Colonic mucosa (tissue), 4 donors: ENCODE results near the gene CDH4. TPM values are rescaled to one million over a fixed set of nuclear protein-coding genes. Genes with fewer than 3 reads are reported as not detected.

Experiments used
- DNase-seq: peaks from one replicate; pipeline ENCODE4 v3.0.0-alpha.2; 2020
- H3K27ac ChIP-seq: fragments of 200-600 bp; one replicate; pipeline ENCODE4 v1.8.0; 2021
- H3K27me3 ChIP-seq: fragments of 200-600 bp; one replicate; pipeline ENCODE4 v1.8.0; 2021
- H3K36me3 ChIP-seq: fragments of 200-600 bp; one replicate; pipeline ENCODE4 v1.8.0; 2021
- H3K4me1 ChIP-seq: fragments of 200-600 bp; one replicate; pipeline ENCODE4 v1.8.0; 2021; ENCODE audit warnings: mild to moderate bottlenecking
- H3K4me3 ChIP-seq: fragments of 200-600 bp; one replicate; pipeline ENCODE4 v1.8.0; 2021
- H3K9ac ChIP-seq, 2 donors: one replicate each; pipeline ENCODE4 v1.7.0; 2013; ENCODE audit warnings: control low read depth in 2 of 2, low read depth in 2 of 2, low read length in 2 of 2
- H3K9me3 ChIP-seq: fragments of 200-600 bp; one replicate; pipeline ENCODE4 v1.8.0; 2021
- intact Hi-C: fragments of 100-400 bp; cut with DNase I; formaldehyde crosslinking; loops from one replicate; pipeline ENCODE4 v1.14.1; 2022
- total RNA-seq, 2 donors: library from RNA; stranded (reverse); fragmentation: NEBNext Ultra II Directional in 1 of 2; extraction: Animal tissue kit (Norgen Biotek cat#: 25700) in 1 of 2; gene quantifications; one replicate each; pipeline ENCODE4 v1.2.1, GENCODE V29; 2021
- TF ChIP-seq, protein P1 (sequence below): fragments of 200-600 bp; IDR thresholded peaks from one replicate; pipeline ENCODE4 v1.8.0; 2022; ENCODE audit warnings: antibody characterized with exemption, mild to moderate bottlenecking
- donor health status: healthy.
- donor health status: DM: no; HTN: no; CAD: no.
- donor health status: DM: no; HTN: no; CAD: no.

Gene CDH4
- total RNA-seq, 2 donors from 2014 or later, result 0.08 TPM; not detected in 1

DNA sequence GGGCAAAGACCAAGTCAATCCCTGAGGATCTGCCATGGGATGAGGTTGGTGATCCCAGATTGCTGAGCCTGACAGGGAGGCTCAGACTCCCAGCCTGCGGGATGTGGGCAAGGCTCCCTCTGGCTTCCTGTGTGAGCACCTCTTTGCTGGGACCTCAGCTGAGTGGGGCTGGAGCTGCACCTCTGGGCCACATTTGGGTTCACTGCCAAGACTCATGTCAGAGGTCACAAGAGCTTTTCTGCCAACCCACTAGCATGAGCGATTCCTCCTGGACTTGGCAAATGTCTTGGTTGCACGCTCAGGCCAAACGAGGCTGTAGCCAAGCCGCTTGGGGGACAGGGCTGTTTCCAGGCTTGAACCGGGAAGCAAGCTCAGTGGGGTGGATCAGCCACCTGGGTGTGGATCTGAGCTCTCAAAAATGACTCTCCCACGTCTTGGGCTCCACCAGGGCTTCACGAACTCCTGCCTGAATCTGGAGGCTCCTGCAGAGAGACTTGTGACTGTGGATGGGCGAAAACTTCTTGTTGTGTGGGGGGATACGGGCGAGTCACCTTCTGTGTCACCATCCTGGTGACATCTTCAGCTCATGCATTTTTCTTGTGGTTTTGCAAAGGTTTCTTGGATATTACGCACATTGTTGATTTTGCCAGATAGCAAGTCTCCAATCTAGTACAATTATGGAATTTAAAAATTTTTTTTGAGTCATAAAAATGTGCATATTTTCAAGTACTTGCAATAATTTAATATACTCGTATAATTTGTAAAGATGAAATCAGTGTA is 359.5 kb downstream of the CDH4 start:
- H3K27me3 ChIP-seq, result no peaks in the 10 kb centered on the region
- no peak overlapping the region for H3K4me3 ChIP-seq
- TF ChIP-seq, protein P1, sequence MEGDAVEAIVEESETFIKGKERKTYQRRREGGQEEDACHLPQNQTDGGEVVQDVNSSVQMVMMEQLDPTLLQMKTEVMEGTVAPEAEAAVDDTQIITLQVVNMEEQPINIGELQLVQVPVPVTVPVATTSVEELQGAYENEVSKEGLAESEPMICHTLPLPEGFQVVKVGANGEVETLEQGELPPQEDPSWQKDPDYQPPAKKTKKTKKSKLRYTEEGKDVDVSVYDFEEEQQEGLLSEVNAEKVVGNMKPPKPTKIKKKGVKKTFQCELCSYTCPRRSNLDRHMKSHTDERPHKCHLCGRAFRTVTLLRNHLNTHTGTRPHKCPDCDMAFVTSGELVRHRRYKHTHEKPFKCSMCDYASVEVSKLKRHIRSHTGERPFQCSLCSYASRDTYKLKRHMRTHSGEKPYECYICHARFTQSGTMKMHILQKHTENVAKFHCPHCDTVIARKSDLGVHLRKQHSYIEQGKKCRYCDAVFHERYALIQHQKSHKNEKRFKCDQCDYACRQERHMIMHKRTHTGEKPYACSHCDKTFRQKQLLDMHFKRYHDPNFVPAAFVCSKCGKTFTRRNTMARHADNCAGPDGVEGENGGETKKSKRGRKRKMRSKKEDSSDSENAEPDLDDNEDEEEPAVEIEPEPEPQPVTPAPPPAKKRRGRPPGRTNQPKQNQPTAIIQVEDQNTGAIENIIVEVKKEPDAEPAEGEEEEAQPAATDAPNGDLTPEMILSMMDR, result no peak
- H3K9ac ChIP-seq, result no peak overlapping the region
- H3K36me3 ChIP-seq, result no peaks in the 10 kb centered on the region
- DNase-seq, result no peak
- H3K9me3 ChIP-seq, result no peaks in the 10 kb centered on the region
- H3K27ac ChIP-seq, result no peak overlapping the region
- H3K4me1 ChIP-seq, result no peaks in the 10 kb centered on the region
- intact Hi-C loops, result no loop called here

DNA sequence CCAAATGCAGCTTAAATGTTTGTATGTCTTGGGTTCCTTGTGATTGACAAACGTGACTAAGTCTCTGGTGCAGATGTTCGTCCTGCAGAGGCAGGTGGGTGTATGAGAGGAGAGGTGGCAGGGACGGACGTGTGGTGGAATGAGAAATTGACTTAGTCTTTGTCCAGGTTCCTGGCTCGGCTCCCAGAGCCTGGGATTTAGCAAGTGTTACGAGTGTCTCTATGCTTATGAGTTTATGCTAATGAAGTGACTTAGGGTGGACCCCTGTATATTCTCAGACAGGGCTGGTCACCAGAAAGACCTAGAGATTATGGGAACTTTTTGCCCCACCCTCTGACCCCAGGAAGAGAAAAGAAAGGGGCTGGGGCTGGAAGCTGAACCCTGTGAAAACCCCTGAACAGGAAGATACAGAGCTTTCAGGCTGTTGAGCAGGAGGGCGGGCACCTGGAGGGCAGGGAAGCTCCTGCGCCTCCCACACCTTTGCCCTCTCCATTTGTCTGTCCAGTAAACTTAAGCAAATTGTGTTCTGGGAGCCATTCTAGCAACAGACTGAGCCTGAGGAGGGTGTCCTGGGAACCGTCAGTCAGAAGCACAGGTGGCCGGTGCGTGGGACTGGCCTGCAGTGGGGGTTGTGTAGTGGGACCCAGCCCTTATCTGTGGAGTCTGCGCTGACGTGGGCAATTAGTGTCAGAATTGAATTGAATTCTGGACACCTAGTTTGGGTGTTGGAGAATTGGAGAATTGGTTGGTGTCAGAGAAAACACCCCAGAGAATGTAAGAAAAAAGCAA is 362.1 kb downstream of the CDH4 start:
- no peaks in the 10 kb centered on the region for H3K36me3 ChIP-seq
- no peak overlapping the region for H3K9ac ChIP-seq
- H3K27me3 ChIP-seq, result no peaks in the 10 kb centered on the region
- H3K27ac ChIP-seq, result no peak overlapping the region
- DNase-seq, result no peak
- H3K4me3 ChIP-seq, result no peak overlapping the region
- H3K4me1 ChIP-seq, result no peaks in the 10 kb centered on the region
- TF ChIP-seq, protein P1, result no peak
- H3K9me3 ChIP-seq, result no peaks in the 10 kb centered on the region
- intact Hi-C loops, result no loop called here

GRCh38 chr20:61614706-61615100 is 362.6 kb downstream of the CDH4 start:
- intact Hi-C loops, result no loop called here
- no peaks in the 10 kb centered on the region for H3K4me1 ChIP-seq
- TF ChIP-seq, protein P1, result no peak
- no peaks in the 10 kb centered on the region for H3K27me3 ChIP-seq
- no peak overlapping the region for H3K9ac ChIP-seq
- H3K27ac ChIP-seq, result no peak overlapping the region
- no peak overlapping the region for H3K4me3 ChIP-seq
- no peaks in the 10 kb centered on the region for H3K9me3 ChIP-seq
- DNase-seq, result no peak
- H3K36me3 ChIP-seq, result no peaks in the 10 kb centered on the region

- Histone ChIP-seq H3K4me3 (no peak overlapping the region), H3K4me1 (no peaks in the 10 kb centered on the region), H3K36me3 (no peaks in the 10 kb centered on the region), H3K27ac (no peak overlapping the region), H3K9ac (no peak overlapping the region), H3K27me3 (no peaks in the 10 kb centered on the region), H3K9me3 (no peaks in the 10 kb centered on the region)
- DNase-seq, result no peak
- intact Hi-C loops, result no loop called here
- TF ChIP-seq, protein P1, result no peak
Measured at GRCh38 chr20:61615806-61616205, 363.7 kb downstream of the CDH4 start.

GRCh38 chr20:61619751-61620150 is 367.7 kb downstream of the CDH4 start:
- no peaks in the 10 kb centered on the region for H3K9me3 ChIP-seq
- no peaks in the 10 kb centered on the region for H3K27me3 ChIP-seq
- no peak for DNase-seq
- H3K4me3 ChIP-seq, result no peak overlapping the region
- no peaks in the 10 kb centered on the region for H3K4me1 ChIP-seq
- TF ChIP-seq, protein P1, result no peak
- intact Hi-C loops, result no loop called here
- H3K9ac ChIP-seq, result no peak overlapping the region
- H3K27ac ChIP-seq, result no peak overlapping the region
- H3K36me3 ChIP-seq, result no peaks in the 10 kb centered on the region
